Measurements from ENCODE around the gene CHRNB4.

DNA sequence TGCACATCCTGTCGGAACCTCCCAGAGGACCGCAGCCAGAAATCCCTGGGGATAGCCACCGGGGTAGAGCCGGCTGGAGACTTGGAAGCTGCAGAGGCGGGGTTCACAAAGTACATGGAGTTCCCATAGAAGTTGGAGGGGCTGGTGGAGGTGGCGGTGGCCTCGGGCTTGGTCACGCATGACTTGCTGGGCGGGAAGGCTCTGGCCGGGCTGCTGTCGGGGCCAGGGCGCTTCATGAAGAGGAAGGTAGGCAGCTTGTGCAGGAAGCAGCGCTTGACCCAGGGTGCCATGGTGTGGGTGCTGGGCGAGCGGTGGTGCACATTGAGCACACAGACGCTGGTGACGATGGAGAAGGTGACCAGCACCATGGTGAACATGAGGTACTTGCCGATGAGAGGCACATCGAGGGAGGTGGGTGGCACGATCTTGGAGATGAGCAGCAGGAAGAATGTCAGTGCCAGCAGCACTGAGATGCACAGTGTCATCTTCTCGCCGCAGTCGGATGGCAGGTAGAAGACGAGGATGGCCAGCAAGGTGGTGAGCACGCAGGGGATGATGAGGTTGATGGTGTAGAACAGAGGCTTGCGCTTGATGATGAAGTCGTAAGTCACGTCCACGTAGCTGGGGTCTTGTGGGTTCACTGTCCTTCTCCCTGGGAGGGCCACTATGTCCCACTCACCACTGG is 11.8 kb downstream of the CHRNB4 start:
- TF ChIP-seq, protein P1, sequence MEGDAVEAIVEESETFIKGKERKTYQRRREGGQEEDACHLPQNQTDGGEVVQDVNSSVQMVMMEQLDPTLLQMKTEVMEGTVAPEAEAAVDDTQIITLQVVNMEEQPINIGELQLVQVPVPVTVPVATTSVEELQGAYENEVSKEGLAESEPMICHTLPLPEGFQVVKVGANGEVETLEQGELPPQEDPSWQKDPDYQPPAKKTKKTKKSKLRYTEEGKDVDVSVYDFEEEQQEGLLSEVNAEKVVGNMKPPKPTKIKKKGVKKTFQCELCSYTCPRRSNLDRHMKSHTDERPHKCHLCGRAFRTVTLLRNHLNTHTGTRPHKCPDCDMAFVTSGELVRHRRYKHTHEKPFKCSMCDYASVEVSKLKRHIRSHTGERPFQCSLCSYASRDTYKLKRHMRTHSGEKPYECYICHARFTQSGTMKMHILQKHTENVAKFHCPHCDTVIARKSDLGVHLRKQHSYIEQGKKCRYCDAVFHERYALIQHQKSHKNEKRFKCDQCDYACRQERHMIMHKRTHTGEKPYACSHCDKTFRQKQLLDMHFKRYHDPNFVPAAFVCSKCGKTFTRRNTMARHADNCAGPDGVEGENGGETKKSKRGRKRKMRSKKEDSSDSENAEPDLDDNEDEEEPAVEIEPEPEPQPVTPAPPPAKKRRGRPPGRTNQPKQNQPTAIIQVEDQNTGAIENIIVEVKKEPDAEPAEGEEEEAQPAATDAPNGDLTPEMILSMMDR (conservative IDR thresholded peaks at IDR 0.05 in 1 of 2, IDR thresholded peaks at IDR 0.05 in 1 of 2; ENCODE audit: low read depth in 1 of 2, low read length in 2 of 2): no peak
- TF ChIP-seq EZH2 (IDR thresholded peaks at IDR 0.05; ENCODE audit: low read length, missing control alignments): no peak

Measured in fibroblast of lung (primary cell).